ENCODE results near the gene DUSP2.
"Not testable (repeated sequence)": the region's sequence is repeated elsewhere in the genome, so short reads cannot be mapped to it uniquely, and the experiment has no call there.

The DUSP2 gene

DNA sequence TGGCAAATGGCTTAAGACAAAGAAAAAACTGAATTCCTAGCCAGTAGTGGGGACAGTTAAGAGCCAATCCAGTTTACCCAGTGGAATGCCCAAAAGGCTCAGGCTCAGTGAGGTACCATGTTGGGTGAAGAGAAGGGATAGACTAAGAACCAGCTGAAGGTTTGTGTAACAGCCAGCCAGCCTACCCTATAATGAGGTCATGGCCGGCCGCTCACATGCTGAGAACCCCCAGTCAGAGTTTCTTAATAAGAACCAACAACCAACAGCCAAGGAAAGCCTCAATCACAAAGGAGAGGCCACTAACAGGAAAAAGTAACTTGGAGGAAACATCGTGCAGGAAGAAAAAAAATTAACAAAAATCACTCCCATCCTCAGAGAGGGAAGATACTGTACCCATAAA lies 25.4 kb upstream of the DUSP2 start:
- no peak for DNase-seq
- Mint-ChIP-seq H3K4me3 (no peak overlapping the region), H3K27me3 (no peaks in the 10 kb centered on the region), H3K4me1 (peaks cover 56% of the 10 kb centered on the region), H3K9me3 (peaks cover 4 to 9% of the 10 kb centered on the region in 2 donors), H3K27ac (peak overlapping the region in 1 of 2 donors; percentile 33)
- no peak for ATAC-seq

DNA sequence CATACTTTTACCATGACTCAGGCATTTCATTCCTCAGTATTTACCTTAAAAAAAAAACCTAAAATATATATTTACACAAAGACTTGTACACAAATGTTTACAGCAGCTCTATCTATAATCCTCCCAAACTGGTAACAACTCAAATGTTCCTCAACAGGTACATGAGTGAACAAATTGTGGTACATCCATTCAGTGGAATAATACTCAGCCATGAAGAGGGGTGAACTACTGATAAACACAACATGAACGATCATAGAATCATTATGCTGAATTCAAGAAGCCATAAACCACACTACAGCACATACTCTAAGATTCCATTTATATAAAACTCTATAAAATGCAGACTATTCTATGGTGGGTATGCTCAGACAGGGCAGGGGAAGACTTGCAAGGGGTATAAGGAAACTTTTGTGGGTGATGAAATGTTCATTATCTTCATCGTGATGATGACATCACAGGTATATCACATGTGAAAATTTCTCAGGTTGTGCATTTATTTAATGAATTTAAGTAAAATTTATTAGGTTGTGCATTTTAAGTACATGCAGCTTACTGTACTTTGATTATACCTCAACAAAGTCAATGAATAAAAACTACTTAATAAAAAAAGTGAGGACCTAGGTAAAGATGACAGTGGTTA lies 24.7 kb upstream of the DUSP2 start:
- Mint-ChIP-seq H3K4me3 (no peak overlapping the region), H3K9me3 (peaks cover 4 to 9% of the 10 kb centered on the region in 2 donors), H3K27me3 (no peaks in the 10 kb centered on the region), H3K4me1 (peaks cover 60% of the 10 kb centered on the region), H3K27ac (no peak overlapping the region)
- ATAC-seq, result no peak
- no peak for DNase-seq

DNA sequence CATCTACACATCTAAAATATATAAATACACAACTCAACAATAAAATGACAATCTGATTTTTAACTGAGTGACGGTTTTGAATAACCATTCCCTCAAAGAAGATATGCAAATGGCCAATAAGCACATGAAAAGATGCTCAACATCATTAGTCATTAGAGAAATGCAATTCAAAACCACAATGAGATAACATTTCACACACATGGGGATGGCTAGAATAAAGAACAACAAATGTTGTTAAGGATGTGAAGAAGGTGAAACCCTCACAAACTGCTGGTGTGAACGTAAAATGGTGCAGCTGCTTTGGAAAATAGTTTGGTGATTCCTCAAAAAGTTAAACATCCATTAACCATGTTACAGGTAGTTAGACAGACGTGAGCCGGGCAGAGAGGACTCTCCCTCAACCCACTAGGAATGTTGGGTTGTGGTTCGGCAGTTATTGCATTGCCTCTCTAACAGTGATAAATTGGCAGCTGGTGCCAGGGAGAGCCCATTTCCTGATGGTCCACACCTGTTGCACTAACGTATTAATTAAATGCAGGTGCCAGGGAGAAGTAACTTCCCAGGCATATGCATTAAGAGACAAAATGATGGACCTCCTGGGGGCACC lies 22.3 kb upstream of the DUSP2 start:
- ATAC-seq (no peak), DNase-seq (no peak)
- H3K9me3 Mint-ChIP-seq, result peaks cover 4 to 9% of the 10 kb centered on the region in 2 donors
- no peaks in the 10 kb centered on the region for H3K27me3 Mint-ChIP-seq
- peaks cover 68% of the 10 kb centered on the region for H3K4me1 Mint-ChIP-seq
- H3K27ac Mint-ChIP-seq, result peak overlapping the region in 1 of 2 donors; percentile 97
- peak overlapping the region in 1 of 2 donors; percentile 10 for H3K4me3 Mint-ChIP-seq

DNA sequence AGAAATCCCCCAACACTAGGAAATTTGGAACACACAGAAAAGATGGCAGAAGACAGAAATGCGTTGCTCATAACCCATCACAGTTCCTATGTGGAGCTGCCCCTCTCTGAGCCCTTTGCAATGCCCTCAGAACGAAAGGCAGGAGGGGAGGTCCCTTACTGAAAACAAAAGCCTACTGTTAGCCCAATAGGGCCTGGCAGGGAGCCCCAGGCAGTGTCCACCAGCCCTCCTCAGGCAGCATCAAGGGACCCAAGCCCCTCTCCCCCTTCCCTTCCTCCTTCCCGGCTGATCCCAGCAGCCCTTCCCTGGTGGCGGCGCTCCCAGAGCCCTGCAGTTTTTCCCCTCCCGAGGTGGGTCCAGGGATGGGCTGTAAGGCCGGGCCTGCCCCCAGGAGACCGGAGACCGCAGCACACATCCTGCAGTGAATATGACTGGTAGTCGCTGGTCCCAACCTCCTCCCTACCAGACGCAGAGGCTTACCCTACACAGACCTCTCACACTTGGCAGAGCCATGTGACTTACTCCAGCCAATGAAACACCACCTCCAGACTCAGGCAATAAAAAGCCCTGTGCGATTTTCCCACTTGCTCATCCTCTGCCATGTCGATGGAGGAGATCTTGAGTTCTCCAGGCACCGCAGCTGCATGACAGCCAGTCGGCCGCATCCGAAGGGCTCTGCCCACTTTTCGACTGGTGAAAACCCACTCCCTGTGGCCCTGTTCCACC lies 19.4 kb upstream of the DUSP2 start:
- peak; percentile 88 for ATAC-seq
- peak overlapping the region; percentile 90 to 91 for H3K4me3 Mint-ChIP-seq
- H3K27ac Mint-ChIP-seq, result peak overlapping the region; percentile 98 to 100
- peaks cover 86% of the 10 kb centered on the region for H3K4me1 Mint-ChIP-seq
- DNase-seq, result peak; percentile 85 to 91
- H3K27me3 Mint-ChIP-seq, result no peaks in the 10 kb centered on the region
- peaks cover 7 to 9% of the 10 kb centered on the region in 2 donors for H3K9me3 Mint-ChIP-seq

DNA sequence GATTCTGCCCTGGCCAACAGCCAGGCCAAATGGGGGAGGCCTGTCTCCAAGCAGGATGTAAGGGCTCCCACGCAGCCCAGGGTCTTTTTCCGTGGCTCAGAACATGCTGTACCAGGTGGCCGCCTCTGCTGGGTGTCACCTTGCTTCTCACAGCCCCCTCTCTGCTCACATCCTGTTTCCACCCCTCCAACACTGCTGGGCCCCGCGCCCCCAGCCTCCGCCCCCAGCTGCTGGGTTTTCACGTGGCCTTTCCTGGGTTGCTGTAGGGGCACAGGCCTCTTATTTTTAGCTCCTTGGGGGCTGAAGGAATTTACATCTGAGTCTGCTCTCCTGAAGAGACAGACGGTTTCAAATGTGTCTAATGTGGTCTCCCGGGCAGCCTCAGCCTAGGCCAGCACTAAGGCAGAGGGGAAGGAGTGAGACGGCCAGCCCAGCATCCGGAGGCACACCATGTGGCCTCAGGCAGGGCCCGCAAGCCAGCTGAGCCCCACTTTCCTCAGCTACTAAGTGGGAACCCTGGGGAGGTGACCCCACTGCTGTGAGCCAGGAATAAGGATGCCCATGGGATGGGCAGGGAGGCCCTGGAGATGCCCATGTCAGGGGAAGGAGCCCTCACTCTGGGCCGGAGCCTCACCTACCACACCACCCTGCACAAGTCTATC lies 18.7 kb upstream of the DUSP2 start:
- peaks cover 7 to 9% of the 10 kb centered on the region in 2 donors for H3K9me3 Mint-ChIP-seq
- peak; percentile 76 for ATAC-seq
- peaks cover 87% of the 10 kb centered on the region for H3K4me1 Mint-ChIP-seq
- no peaks in the 10 kb centered on the region for H3K27me3 Mint-ChIP-seq
- peak; percentile 87 to 95 for DNase-seq
- peak overlapping the region; percentile 90 to 91 for H3K4me3 Mint-ChIP-seq
- peak overlapping the region; percentile 98 to 100 for H3K27ac Mint-ChIP-seq

DNA sequence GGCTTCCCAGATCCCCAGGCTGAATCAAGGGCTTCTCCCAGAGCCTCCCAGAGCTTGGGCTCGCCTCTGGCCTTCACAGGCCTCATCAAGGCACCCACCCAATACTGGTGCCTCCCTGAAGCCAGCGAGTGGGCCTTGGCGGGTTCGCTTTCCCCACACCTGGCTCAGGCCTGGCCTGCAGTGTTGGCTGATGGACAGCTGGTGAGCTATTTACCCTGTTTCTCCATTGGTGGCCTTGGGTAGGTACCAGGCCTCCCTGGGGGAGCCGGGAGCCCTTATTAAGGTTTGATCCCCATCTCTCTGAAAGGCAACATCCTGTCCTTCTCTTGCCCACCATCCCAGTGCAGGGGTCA lies 18.2 kb upstream of the DUSP2 start:
- Mint-ChIP-seq H3K4me1 (peaks cover 88% of the 10 kb centered on the region), H3K27ac (peak overlapping the region; percentile 98 to 100), H3K27me3 (no peaks in the 10 kb centered on the region), H3K4me3 (peak overlapping the region; percentile 90 to 91), H3K9me3 (peaks cover 7 to 9% of the 10 kb centered on the region in 2 donors)
- no peak for DNase-seq
- ATAC-seq, result peak; percentile 2

DNA sequence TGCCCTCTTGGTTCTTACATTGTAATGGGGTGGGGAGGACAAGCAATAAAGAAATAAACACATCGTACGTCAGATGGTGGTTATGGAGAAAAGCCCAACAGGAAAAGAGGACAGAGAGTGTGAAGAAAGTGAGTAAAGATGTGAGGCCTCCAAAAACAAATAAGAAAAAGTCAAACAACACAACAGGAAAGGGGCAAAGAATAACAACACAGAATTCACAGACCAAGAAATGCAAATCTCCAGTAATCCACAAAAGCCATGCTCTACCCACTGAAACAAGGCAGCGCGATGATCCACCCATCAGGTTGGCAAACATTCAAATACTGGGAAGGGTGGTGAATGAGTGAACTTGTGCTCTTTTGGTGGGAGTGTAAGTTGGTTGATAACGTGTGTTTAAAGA lies 16.7 kb upstream of the DUSP2 start:
- peak overlapping the region; percentile 11 to 51 for H3K4me3 Mint-ChIP-seq
- H3K27me3 Mint-ChIP-seq, result no peaks in the 10 kb centered on the region
- ATAC-seq (no peak), DNase-seq (peak in 1 of 2 donors; percentile 50)
- peaks cover 88% of the 10 kb centered on the region for H3K4me1 Mint-ChIP-seq
- peaks cover 7 to 9% of the 10 kb centered on the region in 2 donors for H3K9me3 Mint-ChIP-seq
- peak overlapping the region in 1 of 2 donors; percentile 7 for H3K27ac Mint-ChIP-seq

DNA sequence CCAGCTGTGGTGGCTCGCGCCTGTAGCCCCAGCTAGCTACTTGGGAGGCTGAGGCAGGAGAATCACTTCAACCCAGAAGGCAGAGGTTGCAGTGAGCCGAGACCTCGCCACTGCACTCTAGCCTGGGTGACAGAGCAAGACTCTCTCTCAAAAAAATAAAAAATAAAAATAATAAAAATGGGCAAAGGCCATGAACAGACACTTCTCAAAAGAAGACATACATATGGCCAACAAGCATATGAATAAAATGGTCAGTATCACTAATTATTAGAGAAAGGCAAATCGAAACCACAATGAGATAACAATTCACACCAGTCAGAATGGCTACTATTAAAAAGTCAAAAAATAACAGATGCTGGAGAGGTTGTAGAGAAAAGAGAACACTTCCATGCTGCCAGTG lies 15.1 kb upstream of the DUSP2 start:
- not testable (repeated sequence) for H3K27ac Mint-ChIP-seq, DNase-seq, H3K27me3 Mint-ChIP-seq

DNA sequence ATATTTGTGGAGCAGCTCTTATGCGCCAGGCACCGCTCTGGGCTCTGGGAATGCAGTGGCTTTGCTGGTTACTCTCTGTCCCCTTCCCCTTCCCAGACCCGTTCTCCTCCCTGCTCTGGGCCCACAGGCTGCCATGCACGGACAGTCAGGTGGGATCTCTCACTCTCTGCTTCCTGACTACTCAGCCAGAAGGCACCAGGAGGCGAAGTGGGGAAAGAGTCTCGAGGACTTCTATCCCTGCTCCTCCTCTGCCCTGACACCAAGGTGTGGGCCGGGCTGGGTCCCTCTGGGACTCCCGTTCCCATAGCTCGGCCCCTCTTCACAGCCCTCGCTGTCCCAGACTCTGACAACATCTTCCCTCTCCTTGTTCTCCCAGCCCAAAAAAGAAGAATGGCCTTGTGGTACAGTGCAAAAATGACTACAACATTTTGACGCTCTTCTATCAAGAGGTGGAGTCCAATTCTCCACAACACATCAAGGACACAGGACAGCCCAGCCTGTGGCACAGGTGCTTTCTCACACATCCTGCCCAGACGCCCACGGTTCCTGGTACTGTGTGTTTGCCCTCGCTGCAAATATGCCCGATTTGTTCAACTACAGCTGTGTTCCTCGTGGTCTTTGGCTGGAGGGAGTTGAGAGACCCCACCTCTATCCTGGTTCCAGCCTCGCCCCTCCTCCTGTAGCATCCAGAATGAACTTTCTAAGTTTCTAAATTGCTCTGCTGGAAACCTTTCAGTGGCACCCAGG lies 14.0 kb upstream of the DUSP2 start:
- peak overlapping the region; percentile 84 to 90 for H3K27ac Mint-ChIP-seq
- H3K27me3 Mint-ChIP-seq, result no peaks in the 10 kb centered on the region
- peaks cover 7 to 9% of the 10 kb centered on the region in 2 donors for H3K9me3 Mint-ChIP-seq
- ATAC-seq (peak; percentile 6), DNase-seq (peak in 1 of 2 donors; percentile 66)
- H3K4me1 Mint-ChIP-seq, result peaks cover 96% of the 10 kb centered on the region
- peak overlapping the region; percentile 68 to 78 for H3K4me3 Mint-ChIP-seq

More for the DNA sequence above, 15.1 kb upstream of the DUSP2 start:
- H3K9me3 Mint-ChIP-seq, H3K4me3 Mint-ChIP-seq, ATAC-seq: not testable (repeated sequence)
- H3K4me1 Mint-ChIP-seq, result peaks cover 96% of the 10 kb centered on the region

DNA sequence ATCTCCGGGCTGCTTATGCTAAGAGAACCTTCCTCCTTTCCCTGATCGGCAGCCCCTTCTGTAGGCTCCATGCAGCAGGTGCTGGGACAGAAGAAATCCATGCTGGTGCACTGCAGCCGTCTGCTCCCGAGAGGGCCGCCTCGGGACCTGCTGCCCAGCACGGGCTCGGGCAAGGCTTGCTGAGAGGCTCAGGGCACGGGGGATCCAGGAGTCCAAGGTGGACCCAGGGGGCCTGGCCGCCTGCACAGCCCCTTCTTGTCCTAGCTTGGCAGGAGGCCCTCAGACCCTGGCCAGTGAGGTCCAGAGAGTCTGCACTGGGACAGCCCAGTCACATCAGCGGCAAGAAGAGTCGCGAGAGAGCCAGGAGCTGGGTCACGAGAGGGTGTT lies 13.3 kb upstream of the DUSP2 start:
- peak overlapping the region; percentile 68 to 76 for H3K4me3 Mint-ChIP-seq
- no peak for ATAC-seq
- no peak for DNase-seq

DNA sequence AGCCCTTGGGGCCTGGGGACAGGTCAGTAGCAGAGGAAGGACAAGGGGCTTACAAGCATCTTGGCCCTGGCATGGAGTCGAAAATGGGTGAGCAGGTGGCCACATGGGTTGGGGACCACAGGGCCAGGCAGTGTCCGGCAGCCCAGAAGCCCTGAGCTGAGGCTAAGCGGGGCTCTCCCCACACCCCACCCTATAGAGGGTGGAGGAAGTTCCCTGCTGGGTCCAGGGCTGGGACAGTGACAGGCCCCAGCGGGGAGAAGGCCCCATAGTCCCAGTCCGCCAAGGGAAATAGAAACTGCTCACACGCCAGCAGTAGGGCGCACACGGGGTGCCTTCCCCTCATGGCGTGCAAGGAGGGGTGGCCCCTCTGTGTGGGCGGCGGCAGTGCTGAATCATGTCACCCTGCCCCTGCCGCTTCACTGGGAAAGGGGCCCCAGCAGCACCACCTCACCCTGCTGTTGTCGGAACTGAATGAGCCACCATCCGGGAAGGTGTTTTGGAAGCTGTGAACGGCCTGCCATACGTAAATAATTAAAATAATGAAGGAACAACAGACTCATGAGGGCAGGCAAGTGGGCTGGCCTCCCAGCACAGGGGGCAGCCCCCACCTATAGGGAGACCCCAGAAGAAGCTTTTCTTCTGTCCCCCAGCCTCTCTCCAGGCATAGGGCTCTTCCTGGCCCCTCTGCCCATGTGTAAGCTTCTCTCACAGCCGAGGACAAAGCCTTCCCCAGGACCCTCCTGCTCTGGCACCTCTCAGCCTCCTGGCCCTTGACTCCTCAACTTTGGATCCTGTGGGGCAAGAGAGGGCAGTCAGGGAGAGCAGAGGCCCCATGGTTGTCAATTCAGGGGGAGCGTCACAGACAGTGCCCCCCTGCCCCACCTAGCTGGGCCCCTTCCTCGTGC lies 12.7 kb upstream of the DUSP2 start:
- H3K4me3 Mint-ChIP-seq, result peak overlapping the region; percentile 68 to 76
- ATAC-seq, result peak; percentile 81
- peak; percentile 91 to 96 for DNase-seq
- H3K4me1 Mint-ChIP-seq, result peaks cover 96% of the 10 kb centered on the region
- H3K9me3 Mint-ChIP-seq, result peaks cover 7 to 9% of the 10 kb centered on the region in 2 donors
- peak overlapping the region; percentile 95 to 98 for H3K27ac Mint-ChIP-seq
- no peaks in the 10 kb centered on the region for H3K27me3 Mint-ChIP-seq

More for the DNA sequence above, 13.3 kb upstream of the DUSP2 start:
- Mint-ChIP-seq H3K9me3 (peaks cover 7 to 9% of the 10 kb centered on the region in 2 donors), H3K27ac (peak overlapping the region; percentile 90 to 98), H3K27me3 (no peaks in the 10 kb centered on the region), H3K4me1 (peaks cover 96% of the 10 kb centered on the region)

DNA sequence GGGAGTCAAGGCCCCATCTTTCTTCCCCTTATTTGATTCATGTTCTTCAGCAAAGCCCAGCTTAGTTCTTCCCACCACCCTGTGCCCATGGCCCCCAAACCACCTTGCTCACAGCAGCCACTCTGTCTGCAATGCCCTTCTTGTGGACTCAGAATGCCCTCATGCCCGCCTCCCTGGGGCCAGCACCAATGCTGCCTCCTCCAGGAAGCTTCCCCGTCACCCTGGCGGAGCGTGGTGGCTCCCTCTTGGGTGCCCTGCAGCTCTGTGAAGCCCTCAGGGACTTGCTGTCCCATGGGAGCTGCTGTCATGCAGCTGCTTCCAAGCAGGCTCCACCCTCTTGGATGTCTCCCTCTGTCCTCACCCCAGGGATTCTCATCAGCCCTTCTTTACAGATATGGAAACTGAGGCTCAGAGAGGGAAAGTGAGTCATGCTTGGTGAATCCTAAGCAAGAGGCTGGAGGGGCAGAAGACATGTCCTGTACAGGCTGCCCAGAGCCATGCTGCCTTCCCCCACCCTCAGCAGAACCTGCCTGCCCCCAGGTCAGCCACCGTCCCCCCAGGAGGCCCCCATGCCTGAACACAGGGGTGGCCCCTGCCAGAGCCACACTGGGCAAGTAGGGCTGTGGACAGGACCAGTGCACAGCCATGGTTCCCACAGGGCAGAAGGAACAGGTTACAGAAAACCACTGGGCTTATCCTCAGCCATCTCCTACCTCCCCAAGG lies 11.8 kb upstream of the DUSP2 start:
- peak overlapping the region; percentile 68 to 76 for H3K4me3 Mint-ChIP-seq
- H3K27me3 Mint-ChIP-seq, result no peaks in the 10 kb centered on the region
- H3K27ac Mint-ChIP-seq, result peak overlapping the region; percentile 95 to 98
- H3K9me3 Mint-ChIP-seq, result peaks cover 7 to 9% of the 10 kb centered on the region in 2 donors
- H3K4me1 Mint-ChIP-seq, result peaks cover 96% of the 10 kb centered on the region
- DNase-seq (peak in 1 of 2 donors; percentile 40), ATAC-seq (peak; percentile 8)

DNA sequence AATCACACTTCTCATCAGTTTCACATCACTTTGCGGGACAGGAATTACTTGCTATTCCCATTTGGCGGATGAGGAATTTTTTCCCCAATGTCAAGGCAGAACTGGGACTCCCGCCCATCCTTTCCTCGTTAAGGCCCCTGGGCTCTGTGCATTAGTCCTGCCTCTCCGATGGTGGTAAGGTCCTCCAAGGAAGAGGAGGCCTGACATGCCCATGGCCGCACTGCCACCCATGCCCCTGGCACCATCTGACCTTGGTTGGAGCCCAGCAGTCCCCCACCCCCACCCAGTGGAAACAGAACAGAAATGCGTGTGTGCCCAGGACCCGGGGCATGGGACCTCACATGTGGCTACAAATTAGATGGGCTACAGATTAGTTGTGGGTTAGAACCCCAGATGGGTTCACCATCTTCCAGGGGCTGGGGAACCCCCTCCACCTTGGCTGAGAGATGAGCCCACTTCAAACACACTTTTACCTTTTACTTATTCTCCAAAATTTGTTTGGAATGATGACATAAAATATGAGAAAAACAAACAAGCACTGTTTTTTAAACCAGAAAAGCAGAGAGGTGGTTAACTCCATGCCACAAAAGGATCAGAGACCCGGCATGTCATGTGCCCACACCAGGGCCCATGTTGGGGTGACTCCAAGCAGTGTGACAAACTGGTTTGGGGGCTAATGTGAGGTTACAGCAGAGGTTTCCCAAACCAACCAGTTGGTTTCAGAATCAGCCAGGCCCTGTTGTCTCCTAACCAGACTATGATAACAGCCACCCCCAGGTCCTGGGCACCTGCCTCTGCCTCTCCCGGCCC lies 11.0 kb upstream of the DUSP2 start:
- DNase-seq (peak; percentile 72 to 86), ATAC-seq (peak; percentile 72)
- H3K4me1 Mint-ChIP-seq, result peaks cover 96% of the 10 kb centered on the region
- peaks cover 7 to 9% of the 10 kb centered on the region in 2 donors for H3K9me3 Mint-ChIP-seq
- H3K4me3 Mint-ChIP-seq, result peak overlapping the region; percentile 68 to 76
- no peaks in the 10 kb centered on the region for H3K27me3 Mint-ChIP-seq
- H3K27ac Mint-ChIP-seq, result peak overlapping the region; percentile 87 to 98
